Sigmoid colon (tissue), 7 donors: ENCODE measurements around the gene FUBP1. TPM values are rescaled to one million over a fixed set of nuclear protein-coding genes. Genes with fewer than 3 reads are reported as not detected.

ENCODE experiments used
- DNase-seq: peaks from one replicate; pipeline ENCODE4 v3.0.0-alpha.2; 2019
- H3K27ac ChIP-seq, 4 donors: fragments of 200-600 bp; sonication (generic); one replicate each; pipeline ENCODE4 v1.5.1; 2016 to 2019; ENCODE audit warnings: mild to moderate bottlenecking in 1 of 4
- H3K27me3 ChIP-seq, 3 donors: fragments of 200-600 bp; sonication (generic); one replicate each; pipeline ENCODE4 v1.5.1; 2019; ENCODE audit warnings: mild to moderate bottlenecking in 1 of 3
- H3K36me3 ChIP-seq, 4 donors: fragments of 200-600 bp; sonication (generic); one replicate each; pipeline ENCODE4 v1.5.1; 2016 to 2019
- H3K4me1 ChIP-seq, 4 donors: fragments of 200-600 bp; sonication (generic); one replicate each; pipeline ENCODE4 v1.5.1; 2017 to 2019
- H3K4me3 ChIP-seq, 4 donors: fragments of 200-600 bp; sonication (generic); one replicate each; pipeline ENCODE4 v1.5.1; 2017 to 2019; ENCODE audit warnings: mild to moderate bottlenecking in 2 of 4, moderate library complexity in 1 of 4
- H3K9me3 ChIP-seq, 4 donors: fragments of 200-600 bp in 3 of 4; sonication (generic) in 3 of 4; one replicate each; pipeline versions ENCODE4 v1.5.1 to v1.6.1; 2013 to 2019
- EP300 ChIP-seq, 4 donors: sonication (generic); formaldehyde crosslinking; IDR thresholded peaks; one replicate each; pipeline ENCODE4 v1.6.1; 2017; ENCODE audit warnings: antibody characterized with exemption in 4 of 4
- POLR2A ChIP-seq, 2 donors: fragments of 450-650 bp; IDR thresholded peaks; one replicate each; pipeline ENCODE4 v1.6.1; 2016; ENCODE audit warnings: antibody characterized with exemption in 2 of 2, mild to moderate bottlenecking in 2 of 2, moderate library complexity in 2 of 2
- POLR2AphosphoS5 ChIP-seq, 4 donors: sonication (generic); formaldehyde crosslinking; IDR thresholded peaks; one replicate each; pipeline ENCODE4 v1.6.1; 2017; ENCODE audit warnings: antibody characterized with exemption in 4 of 4
- WGBS, 2 donors: extraction: QIAGEN DNeasy Blood & Tissue Kit; methylation state at CpG; one replicate each; pipeline ENCODE4 v1.1.7; 2013; 5-methylcytosine and 5-hydroxymethylcytosine counted together
- intact Hi-C: fragments of 100-400 bp; cut with DNase I; formaldehyde crosslinking; loops from one replicate; pipeline ENCODE4 v1.15.1; 2023
- polyA plus RNA-seq, 3 donors: library from polyadenylated mRNA; stranded (reverse); fragments of 200-250 nt; gene quantifications; one replicate each; pipeline ENCODE4 v1.2.3, GENCODE V29; 2013
- small RNA-seq, 3 donors: library from RNA; depleted of rRNA; stranded (forward); fragments of <200 nt; gene quantifications; one replicate each; pipeline ENCODE3, GENCODE V24; 2016
- total RNA-seq, 4 donors: library from RNA; depleted of rRNA; stranded (reverse); fragments of >200 nt; gene quantifications; one replicate each; pipeline ENCODE4 v1.1.0, GENCODE V29; 2016
- TF ChIP-seq, protein P1 (sequence below), 4 experiments: fragments of 450-650 bp in 3 of 4; fragments of 200-600 bp in 1 of 4; IDR thresholded peaks; one replicate each; pipeline ENCODE4 v1.5.1; 2016 to 2019; ENCODE audit warnings: antibody characterized with exemption in 4 of 4, mild to moderate bottlenecking in 3 of 4, moderate library complexity in 2 of 4
- donor health status: healthy with polysubstance abuse.
- donor health status: Bipolar disorder and iron deficiency.
- donor health status: healthy.

Gene FUBP1
- total and polyA plus RNA-seq, 7 donors = 20.8 to 79.2 (median 60.6) TPM

DNA sequence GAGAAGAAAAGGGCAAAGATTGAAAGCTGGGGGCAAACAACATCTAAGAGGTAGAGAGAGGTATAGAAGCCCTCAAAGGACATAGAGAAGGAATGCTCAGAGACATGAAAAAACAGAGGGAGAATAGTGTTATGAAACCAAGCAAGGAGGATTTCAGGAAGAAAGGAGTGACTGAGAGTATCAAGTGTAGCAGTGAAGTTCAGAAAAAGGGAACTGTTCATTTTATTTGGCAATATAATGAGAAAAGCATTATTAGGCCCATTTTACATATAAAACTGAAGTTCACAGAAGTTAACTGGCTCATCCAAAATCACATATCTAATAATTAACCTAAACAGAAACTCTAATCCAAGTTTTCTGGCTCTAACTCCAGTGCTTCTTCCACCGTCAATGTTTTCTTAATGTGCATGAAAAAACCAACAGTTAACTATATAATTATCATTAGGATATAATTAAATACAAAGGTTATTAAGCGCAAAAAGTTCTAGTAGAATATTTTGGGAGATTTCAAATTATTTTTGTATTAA is 72.8 kb downstream of the FUBP1 start:
- WGBS, 2 donors = 87 to 89% methylated on average over 2 of the region's 2 CpGs
- Histone ChIP-seq H3K27ac (peak overlapping the region in 1 of 4 donors; percentile 27), H3K27me3 (no peaks in the 10 kb centered on the region), H3K4me3 (no peak overlapping the region), H3K9me3 (no peaks in the 10 kb centered on the region), H3K4me1 (peaks cover 0 to 35% (median 17%) of the 10 kb centered on the region in 4 donors), H3K36me3 (no peaks in the 10 kb centered on the region)
- intact Hi-C loops = no loop called here
- DNase-seq = no peak
- TF ChIP-seq POLR2AphosphoS5 (IDR thresholded peaks at IDR 0.05) = no peak
- no peak for TF ChIP-seq POLR2A (IDR thresholded peaks at IDR 0.05)
- TF ChIP-seq, protein P1, sequence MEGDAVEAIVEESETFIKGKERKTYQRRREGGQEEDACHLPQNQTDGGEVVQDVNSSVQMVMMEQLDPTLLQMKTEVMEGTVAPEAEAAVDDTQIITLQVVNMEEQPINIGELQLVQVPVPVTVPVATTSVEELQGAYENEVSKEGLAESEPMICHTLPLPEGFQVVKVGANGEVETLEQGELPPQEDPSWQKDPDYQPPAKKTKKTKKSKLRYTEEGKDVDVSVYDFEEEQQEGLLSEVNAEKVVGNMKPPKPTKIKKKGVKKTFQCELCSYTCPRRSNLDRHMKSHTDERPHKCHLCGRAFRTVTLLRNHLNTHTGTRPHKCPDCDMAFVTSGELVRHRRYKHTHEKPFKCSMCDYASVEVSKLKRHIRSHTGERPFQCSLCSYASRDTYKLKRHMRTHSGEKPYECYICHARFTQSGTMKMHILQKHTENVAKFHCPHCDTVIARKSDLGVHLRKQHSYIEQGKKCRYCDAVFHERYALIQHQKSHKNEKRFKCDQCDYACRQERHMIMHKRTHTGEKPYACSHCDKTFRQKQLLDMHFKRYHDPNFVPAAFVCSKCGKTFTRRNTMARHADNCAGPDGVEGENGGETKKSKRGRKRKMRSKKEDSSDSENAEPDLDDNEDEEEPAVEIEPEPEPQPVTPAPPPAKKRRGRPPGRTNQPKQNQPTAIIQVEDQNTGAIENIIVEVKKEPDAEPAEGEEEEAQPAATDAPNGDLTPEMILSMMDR (IDR thresholded peaks at IDR 0.05) = no peak
- no peak for TF ChIP-seq EP300 (IDR thresholded peaks at IDR 0.05)

DNA sequence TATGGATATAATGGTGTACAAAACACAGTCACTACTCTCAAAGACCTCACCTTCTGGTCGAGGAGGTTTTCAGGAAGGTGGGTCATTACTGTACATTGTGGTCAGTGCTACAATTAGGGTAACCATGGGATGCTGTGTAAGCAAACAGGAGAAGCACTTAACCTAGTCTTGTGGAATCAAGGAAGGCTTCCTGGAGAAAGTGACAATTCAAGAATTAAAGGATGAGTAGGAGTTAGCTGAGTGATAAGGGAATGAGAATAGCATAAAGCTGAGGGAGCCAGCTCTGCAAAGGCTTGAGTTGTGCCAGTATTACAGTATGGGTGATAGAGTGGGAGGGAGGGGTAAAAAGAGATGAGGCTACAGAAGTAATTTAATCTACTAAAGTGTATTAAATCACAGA is 73.3 kb downstream of the FUBP1 start:
- intact Hi-C loops = no loop called here
- WGBS, 2 donors = 64 to 77% methylated on average over 1 of the region's 1 CpG
- no peak overlapping the region for H3K4me3 ChIP-seq
- peak overlapping the region in 1 of 4 donors; percentile 27 for H3K27ac ChIP-seq
- H3K9me3 ChIP-seq = no peaks in the 10 kb centered on the region
- H3K27me3 ChIP-seq = no peaks in the 10 kb centered on the region
- no peak for DNase-seq
- peaks cover 0 to 40% (median 19%) of the 10 kb centered on the region in 4 donors for H3K4me1 ChIP-seq
- H3K36me3 ChIP-seq = no peaks in the 10 kb centered on the region
- no peak for TF ChIP-seq POLR2AphosphoS5 (IDR thresholded peaks at IDR 0.05)
- TF ChIP-seq, protein P1 (IDR thresholded peaks at IDR 0.05) = no peak
- no peak for TF ChIP-seq EP300 (IDR thresholded peaks at IDR 0.05)
- no peak for TF ChIP-seq POLR2A (IDR thresholded peaks at IDR 0.05)

DNA sequence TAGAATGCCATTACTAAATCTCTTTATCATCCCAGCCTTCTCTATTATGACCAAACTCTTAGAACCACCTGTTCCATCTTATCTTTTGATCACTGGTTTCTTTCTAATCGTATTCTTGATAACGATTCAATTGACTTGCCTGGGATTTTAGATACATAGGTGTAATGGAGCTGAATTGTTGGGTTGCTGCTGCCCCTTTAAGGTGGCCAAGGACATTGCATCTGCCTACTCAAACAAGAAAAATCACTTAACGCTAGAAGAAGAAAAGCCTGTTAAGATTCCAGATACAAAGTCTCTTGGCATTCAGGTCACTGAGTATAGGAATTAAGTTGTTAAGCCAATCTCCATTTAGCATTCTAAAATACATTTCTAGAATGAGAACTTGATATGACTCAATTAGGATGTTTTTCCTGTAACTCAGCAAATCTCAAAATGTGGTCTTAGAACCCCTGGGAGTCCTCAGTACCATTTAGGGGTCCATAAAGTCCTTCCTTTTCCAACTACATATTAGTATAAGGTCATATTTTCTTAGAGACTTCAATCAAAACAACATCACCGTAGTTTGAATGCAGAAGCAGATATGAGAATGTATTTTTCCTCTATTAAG is 78.1 kb downstream of the FUBP1 start:
- intact Hi-C loops = no loop called here
- Histone ChIP-seq H3K4me3 (peak overlapping the region in 2 of 4 donors; percentile 2 to 8), H3K4me1 (peaks cover 0 to 46% (median 31%) of the 10 kb centered on the region in 4 donors), H3K27ac (peak overlapping the region in 3 of 4 donors; percentile 34 to 63 (median 55)), H3K9me3 (no peaks in the 10 kb centered on the region), H3K27me3 (no peaks in the 10 kb centered on the region), H3K36me3 (no peaks in the 10 kb centered on the region)
- TF ChIP-seq POLR2A (IDR thresholded peaks at IDR 0.05) = no peak
- TF ChIP-seq EP300 (IDR thresholded peaks at IDR 0.05) = no peak
- TF ChIP-seq POLR2AphosphoS5 (IDR thresholded peaks at IDR 0.05) = no peak
- TF ChIP-seq, protein P1 (IDR thresholded peaks at IDR 0.05) = peak in 3 of 4 experiments; percentile 50 to 69 (median 68)
- no peak for DNase-seq
- WGBS, 2 donors = 18 to 35% methylated on average over 4 of the region's 4 CpGs

DNA sequence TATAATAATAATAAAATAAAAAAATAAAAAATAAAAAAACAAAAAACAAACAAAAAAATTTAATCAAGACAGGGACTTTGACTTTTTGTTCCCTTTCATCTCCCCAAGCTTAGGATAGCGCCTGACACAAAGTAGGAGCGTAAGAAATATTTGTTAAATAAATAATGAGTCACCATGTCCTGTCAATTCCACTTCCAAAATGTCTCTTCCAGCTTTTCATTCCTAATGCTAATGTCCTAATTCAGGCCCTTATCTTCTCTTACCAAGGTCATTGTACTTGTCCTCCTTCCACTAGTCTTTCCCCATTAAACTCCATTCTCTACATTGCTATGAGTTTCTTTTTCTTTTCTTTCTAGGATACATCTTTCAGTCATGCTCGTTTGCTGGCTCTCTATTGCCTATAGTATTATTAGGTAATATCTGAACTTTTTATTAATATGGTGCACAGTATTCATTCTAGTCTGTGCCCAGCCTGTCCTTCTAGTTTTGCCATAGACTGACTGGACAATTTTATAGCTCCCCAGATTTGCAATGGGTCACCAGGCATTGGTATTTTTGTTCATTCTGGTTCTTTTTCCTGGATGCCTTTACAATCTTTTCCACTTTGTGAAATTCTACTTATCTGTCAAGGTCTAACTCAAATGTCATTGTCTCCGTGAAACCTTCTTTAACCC is 79.1 kb downstream of the FUBP1 start:
- Histone ChIP-seq H3K27ac (peak overlapping the region; percentile 10 to 63 (median 44)), H3K36me3 (peaks cover 0 to under 1% (median 0%) of the 10 kb centered on the region in 4 donors), H3K9me3 (no peaks in the 10 kb centered on the region), H3K4me1 (peaks cover 0 to 48% (median 28%) of the 10 kb centered on the region in 4 donors), H3K4me3 (peak overlapping the region in 2 of 4 donors; percentile 2 to 8), H3K27me3 (no peaks in the 10 kb centered on the region)
- intact Hi-C loops = no loop called here
- no peak for DNase-seq
- peak in 1 of 4 donors; percentile 8 for TF ChIP-seq POLR2AphosphoS5 (IDR thresholded peaks at IDR 0.05)
- TF ChIP-seq, protein P1 (IDR thresholded peaks at IDR 0.05) = no peak
- 76 to 85% methylated on average over 4 of the region's 4 CpGs for WGBS, 2 donors

Small RNAs within 50 kb of the gene (small RNA-seq; reads per million reads assigned to genes)
- gene AC103591.3 = 0 reads per million in 3 donors

Other genes with a start within 250 kb of the FUBP1 start
- 10 to 100 TPM; 47.5 to 81.6 (median 70.2) TPM for gene USP33, start 219.2 kb downstream of the FUBP1 start, total RNA-seq
- 10 to 100 TPM; 23.4 to 28.7 (median 24.6) TPM for gene USP33, start 219.2 kb downstream of the FUBP1 start, polyA plus RNA-seq
- 10 to 100 TPM; 18.8 to 22.2 (median 20.4) TPM for gene MIGA1, start 199.4 kb downstream of the FUBP1 start, total RNA-seq
- gene MIGA1, start 199.4 kb downstream of the FUBP1 start, polyA plus RNA-seq = 1 to 10 TPM; 1.2 to 4.7 (median 1.2) TPM
- 100 to 1,000 TPM in 2 of 4 donors, 10 to 100 TPM in 2; 68.8 to 158 (median 95.3) TPM for gene NEXN, start 90.4 kb downstream of the FUBP1 start, total RNA-seq
- 1 to 10 TPM; 4.2 to 7.9 (median 6.0) TPM for gene NEXN, start 90.4 kb downstream of the FUBP1 start, polyA plus RNA-seq
- 10 to 100 TPM; 29.6 to 41.7 (median 37.4) TPM for gene DNAJB4, start 25.9 kb upstream of the FUBP1 start, total RNA-seq
- gene DNAJB4, start 25.9 kb upstream of the FUBP1 start, polyA plus RNA-seq = 10 to 100 TPM in 2 of 3 donors, 1 to 10 TPM in 1; 7.8 to 16.2 (median 16.0) TPM
- 1 to 10 TPM in 3 of 4 donors, under 1 TPM in 1; 0.99 to 2.5 (median 1.5) TPM for gene GIPC2, start 66.9 kb upstream of the FUBP1 start, total RNA-seq
- 10 to 100 TPM; 13.5 to 23.8 (median 17.4) TPM for gene GIPC2, start 66.9 kb upstream of the FUBP1 start, polyA plus RNA-seq